ENCODE results near the gene GNB1.

GRCh38 chr1:1921459-1921862 lies 30.6 kb upstream of the GNB1 start:
- TF ChIP-seq FOXK2 (IDR thresholded peaks at IDR 0.05) (no peak), FOXA1 (IDR thresholded peaks at IDR 0.05) (no peak), SUZ12 (IDR thresholded peaks at IDR 0.05) (no peak), TARDBP (IDR thresholded peaks at IDR 0.05) (no peak), FOXM1 (IDR thresholded peaks at IDR 0.05; ENCODE audit: borderline replicate concordance) (no peak), PKNOX1 (IDR thresholded peaks at IDR 0.05) (no peak), CTBP1 (IDR thresholded peaks at IDR 0.05; ENCODE audit: borderline replicate concordance) (no peak)
